ENCODE results near the gene ACTA1.

DNA sequence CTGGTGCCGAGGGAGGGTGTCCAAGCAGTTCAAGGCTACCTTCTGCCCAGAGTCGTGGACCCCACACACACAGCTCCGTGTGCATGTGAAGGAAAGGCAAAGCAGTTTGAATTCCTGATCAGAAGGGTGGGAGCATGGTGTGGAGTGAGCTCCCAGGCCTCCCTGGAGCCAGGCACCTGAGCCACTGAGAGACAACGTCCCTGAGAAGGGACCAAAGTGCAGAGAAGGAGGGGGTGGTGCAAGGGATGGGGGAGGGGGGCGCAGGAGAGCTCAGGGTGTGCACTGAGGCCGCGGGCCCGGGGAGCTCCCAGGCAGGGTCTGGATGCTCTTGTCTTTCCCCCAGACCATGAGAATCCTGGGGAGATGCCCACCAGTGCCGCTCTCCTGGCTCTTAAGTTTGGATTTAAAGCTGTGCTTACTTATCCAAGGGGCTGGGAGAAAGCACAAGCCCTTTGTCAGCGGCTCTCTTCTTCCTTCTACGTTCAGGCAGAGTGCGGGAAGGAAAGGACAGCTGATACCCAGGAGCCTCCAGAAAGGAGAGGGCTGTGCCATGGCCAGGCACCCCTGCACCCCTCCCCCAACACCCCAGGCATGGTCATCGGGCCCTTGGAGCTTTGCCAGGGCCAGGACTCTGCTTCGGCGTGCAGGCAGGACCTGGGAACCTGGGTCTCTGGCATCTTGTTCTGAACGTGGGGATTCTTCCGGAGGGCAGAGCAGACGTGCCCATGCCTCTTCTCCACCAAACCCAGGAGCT is 24.1 kb downstream of the ACTA1 start:
- no peak for TF ChIP-seq CTCF (IDR thresholded peaks at IDR 0.05)
- no peak for TF ChIP-seq ZFX (IDR thresholded peaks at IDR 0.05; ENCODE audit: borderline replicate concordance)

Data from 22Rv1 (cell line).